LNCaP clone FGC (cell line): ENCODE data around the gene B4GALT5.

ENCODE experiments used
- DNase-seq: peaks from one replicate; pipeline ENCODE4 v3.0.0-alpha.2; 2011; ENCODE audit warnings: low read depth
- H3K4me3 ChIP-seq: 2 replicates; pipeline ENCODE4 v1.5.1; 2011; ENCODE audit warnings: mild to moderate bottlenecking, low read depth, low read length, control low read depth
- TF ChIP-seq, protein P1 (sequence below): IDR thresholded peaks from 2 replicates; pipeline ENCODE4 v1.5.1; 2012; ENCODE audit warnings: mild to moderate bottlenecking; ENCODE audit not compliant: control insufficient read depth, insufficient read depth; ENCODE audit errors: extremely low read depth

Gene B4GALT5

DNA sequence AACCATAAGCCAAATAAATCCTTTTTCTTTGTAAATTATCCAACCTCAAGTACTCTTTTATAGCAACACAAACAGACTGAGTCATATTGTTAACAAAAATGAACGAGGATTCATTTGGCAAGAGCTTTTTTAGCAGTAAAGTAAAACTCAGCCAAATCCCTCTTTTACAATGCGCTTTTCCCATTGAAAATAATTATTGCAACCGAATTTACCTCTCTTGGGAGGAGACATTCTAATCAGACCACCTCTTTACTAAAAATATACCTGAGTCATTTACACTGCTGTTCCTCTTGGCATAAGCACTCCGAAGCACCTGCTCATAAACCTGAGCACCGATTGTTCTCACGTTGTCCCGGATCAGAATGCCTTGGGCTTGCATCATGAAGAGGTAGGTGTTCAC, 57.4 kb downstream of the B4GALT5 start:
- no peak overlapping the region for H3K4me3 ChIP-seq
- TF ChIP-seq, protein P1, sequence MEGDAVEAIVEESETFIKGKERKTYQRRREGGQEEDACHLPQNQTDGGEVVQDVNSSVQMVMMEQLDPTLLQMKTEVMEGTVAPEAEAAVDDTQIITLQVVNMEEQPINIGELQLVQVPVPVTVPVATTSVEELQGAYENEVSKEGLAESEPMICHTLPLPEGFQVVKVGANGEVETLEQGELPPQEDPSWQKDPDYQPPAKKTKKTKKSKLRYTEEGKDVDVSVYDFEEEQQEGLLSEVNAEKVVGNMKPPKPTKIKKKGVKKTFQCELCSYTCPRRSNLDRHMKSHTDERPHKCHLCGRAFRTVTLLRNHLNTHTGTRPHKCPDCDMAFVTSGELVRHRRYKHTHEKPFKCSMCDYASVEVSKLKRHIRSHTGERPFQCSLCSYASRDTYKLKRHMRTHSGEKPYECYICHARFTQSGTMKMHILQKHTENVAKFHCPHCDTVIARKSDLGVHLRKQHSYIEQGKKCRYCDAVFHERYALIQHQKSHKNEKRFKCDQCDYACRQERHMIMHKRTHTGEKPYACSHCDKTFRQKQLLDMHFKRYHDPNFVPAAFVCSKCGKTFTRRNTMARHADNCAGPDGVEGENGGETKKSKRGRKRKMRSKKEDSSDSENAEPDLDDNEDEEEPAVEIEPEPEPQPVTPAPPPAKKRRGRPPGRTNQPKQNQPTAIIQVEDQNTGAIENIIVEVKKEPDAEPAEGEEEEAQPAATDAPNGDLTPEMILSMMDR: no peak
- peak; percentile 49 for DNase-seq

DNA sequence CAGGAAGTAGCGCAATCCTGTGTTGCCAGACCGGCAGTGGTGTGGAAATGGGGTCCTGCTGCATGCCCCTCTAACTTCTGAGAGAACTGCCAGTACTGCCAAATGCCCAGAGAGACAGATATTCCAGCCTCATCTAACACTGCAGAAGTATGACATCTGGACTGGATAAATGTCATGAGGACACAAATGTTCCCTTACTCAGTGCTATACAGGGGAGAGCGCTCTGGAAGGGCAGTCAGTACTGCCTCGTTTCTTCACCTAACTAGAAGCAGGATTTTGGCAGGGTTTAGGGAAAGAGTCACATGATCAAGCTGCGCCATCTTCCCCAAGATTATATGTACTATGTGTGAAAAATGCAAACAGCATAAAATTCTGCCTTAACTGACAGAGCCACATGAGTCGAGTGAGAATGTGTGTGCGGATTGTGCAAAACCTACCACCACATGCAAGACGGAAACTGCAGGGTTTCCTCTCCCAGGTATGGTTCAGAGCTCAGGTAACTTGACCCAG, 59.7 kb downstream of the B4GALT5 start:
- DNase-seq: no peak
- TF ChIP-seq, protein P1: no peak
- no peak overlapping the region for H3K4me3 ChIP-seq

DNA sequence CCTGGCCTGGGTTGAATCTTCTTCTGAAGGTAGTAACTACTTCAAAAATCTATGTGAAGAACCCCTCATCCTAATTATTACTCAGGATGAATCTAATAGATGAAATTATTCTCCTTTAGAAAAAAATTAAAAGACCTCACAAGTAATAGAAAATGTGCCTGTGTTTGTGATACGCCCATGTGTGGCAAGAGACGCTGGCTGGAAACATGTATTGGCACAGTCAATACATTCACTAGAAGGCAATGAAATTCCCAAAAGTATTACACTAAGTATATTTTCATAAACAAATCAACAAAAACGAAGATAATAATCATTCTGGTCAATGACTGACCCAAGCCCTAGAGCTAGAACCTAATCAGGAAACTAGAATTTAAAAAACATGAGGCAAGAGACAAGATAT, 64.0 kb downstream of the B4GALT5 start:
- no peak overlapping the region for H3K4me3 ChIP-seq
- TF ChIP-seq, protein P1: no peak
- DNase-seq: no peak

DNA sequence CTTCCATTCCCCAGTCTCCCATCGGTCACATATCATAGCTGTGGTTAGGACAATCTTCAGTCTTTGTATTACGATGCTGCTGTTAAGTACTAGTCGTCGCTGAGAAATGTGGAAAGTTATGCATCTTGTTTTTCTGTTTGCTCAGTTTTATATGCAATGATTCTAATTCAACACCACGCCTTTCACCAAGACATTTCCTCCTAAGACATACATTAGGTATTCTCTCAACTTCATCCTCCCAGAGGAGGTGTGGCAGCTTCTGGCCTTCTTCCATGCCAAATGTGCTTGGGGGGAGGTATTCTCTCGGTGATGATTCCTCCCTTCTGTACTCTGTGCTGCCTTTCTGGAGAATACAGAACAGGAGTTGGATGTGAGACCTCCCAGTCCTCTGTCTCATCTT, 66.1 kb downstream of the B4GALT5 start:
- TF ChIP-seq, protein P1: no peak
- no peak for DNase-seq
- H3K4me3 ChIP-seq: no peak overlapping the region

DNA sequence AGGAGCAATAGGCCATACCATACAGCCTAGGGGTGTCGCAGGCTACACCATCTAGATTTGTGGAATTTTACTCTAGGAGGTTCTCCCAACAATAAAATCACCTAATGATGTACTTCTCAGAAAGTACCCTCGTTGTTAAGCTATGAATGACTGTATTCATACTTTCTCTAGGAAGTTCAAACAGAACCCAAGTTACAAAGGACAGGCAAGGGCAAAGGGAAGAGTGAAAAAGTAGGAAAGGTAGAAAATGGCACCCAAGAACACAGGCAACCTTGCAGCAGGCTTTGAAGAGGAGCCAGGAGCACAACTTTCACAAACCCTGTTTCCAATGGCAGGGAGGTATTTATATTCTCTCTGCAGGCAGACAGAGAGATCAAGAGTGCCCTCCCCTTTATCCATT, 67.2 kb downstream of the B4GALT5 start:
- H3K4me3 ChIP-seq: no peak overlapping the region
- no peak for DNase-seq
- TF ChIP-seq, protein P1: no peak

DNA sequence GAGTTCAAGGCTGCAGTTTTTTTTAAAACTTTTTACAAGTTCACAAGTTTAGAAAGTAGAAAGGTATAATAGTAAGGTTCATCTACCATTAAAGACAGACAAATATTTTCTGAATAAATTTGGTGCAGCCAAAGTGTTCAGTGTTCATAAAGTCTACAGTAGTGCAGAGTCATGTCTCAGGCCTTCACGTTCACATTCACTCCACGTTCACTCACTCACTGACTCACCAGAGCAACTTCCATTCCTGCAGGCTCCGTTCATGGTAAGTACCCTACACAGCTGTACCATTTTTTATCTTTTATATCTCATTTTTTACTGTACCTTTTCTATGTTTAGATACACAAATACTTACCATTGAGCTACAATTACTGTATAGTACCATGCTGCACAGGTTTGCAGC, 67.6 kb downstream of the B4GALT5 start:
- no peak for DNase-seq
- TF ChIP-seq, protein P1: no peak

DNA sequence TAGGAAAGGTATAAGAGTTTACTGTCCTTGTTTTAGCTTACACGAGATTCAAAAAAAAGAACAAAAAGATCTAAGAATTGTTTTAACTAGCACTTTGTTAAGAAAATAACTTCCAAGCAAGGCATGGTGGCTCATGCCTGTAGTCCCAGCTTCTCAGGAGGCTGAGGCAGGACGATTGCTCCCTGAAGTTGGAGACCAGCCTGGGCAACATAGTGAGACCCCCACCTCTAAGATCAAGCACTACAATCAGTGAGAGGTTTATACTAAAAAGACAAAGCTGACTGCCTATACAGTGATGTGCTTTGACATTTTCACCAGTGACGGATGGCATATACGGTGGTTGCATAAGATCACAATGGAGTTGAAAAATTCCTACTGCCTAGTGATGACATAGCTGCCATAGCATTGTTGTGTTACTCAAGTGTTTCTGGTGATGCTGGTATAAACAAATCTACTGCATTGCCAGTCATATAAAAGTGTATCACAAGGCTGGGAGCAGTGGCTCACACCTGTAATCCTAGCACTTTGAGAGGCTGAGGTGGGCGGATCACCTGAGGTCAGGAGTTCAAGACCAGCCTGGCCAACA, 68.6 kb downstream of the B4GALT5 start:
- TF ChIP-seq, protein P1: no peak
- DNase-seq: no peak
- no peak overlapping the region for H3K4me3 ChIP-seq

More for the DNA sequence above, 67.6 kb downstream of the B4GALT5 start:
- H3K4me3 ChIP-seq: no peak overlapping the region
